GM20431 (cell line): Measurements from ENCODE around the gene KRT31.
"Not testable (repeated sequence)": the region's sequence is repeated elsewhere in the genome, so short reads cannot be mapped to it uniquely, and the experiment has no call there.

Source experiments
- in situ Hi-C: fragments of 300-500 bp; cut with MseI, MboI; formaldehyde crosslinking; loops from one replicate; pipeline ENCODE4 v1.15.0; 2020; ENCODE audit warnings: low sequenced_read_pairs; ENCODE audit not compliant: unreplicated experiment

KRT31 gene

GRCh38 chr17:41418116-41418860, 20.9 kb upstream of the KRT31 start:
- in situ Hi-C loops = no loop called here

- in situ Hi-C loops = no loop called here
Measured at GRCh38 chr17:41417576-41418015, 20.2 kb upstream of the KRT31 start.

GRCh38 chr17:41417127-41417526, 19.7 kb upstream of the KRT31 start:
- in situ Hi-C loops = no loop called here

- in situ Hi-C loops = no loop called here
Measured at GRCh38 chr17:41416479-41416878, 19.1 kb upstream of the KRT31 start.

- in situ Hi-C loops = no loop called here
Measured at GRCh38 chr17:41415833-41416335, 18.5 kb upstream of the KRT31 start.

GRCh38 chr17:41415411-41415810, 18.0 kb upstream of the KRT31 start:
- in situ Hi-C loops = no loop called here

- in situ Hi-C loops = no loop called here
Measured at GRCh38 chr17:41413982-41414381, 16.6 kb upstream of the KRT31 start.

GRCh38 chr17:41413353-41413957, 16.0 kb upstream of the KRT31 start:
- in situ Hi-C loops = no loop called here

- in situ Hi-C loops = no loop called here
Measured at GRCh38 chr17:41411072-41411840, 13.8 kb upstream of the KRT31 start.

- in situ Hi-C loops = no loop called here
Measured at GRCh38 chr17:41407226-41407625, 9.8 kb upstream of the KRT31 start.

- in situ Hi-C loops = no loop called here
Measured at GRCh38 chr17:41406205-41406604, 8.8 kb upstream of the KRT31 start.

- in situ Hi-C loops = no loop called here
Measured at GRCh38 chr17:41404024-41404671, 6.7 kb upstream of the KRT31 start.

- in situ Hi-C loops = no loop called here
Measured at GRCh38 chr17:41403404-41404023, 6.1 kb upstream of the KRT31 start.

- in situ Hi-C loops = no loop called here
Measured at GRCh38 chr17:41402161-41402560, 4.8 kb upstream of the KRT31 start.

- in situ Hi-C loops = no loop called here
Measured at GRCh38 chr17:41396340-41396739, 1.1 kb downstream of the KRT31 start.

GRCh38 chr17:41395611-41396010, 1.8 kb downstream of the KRT31 start:
- in situ Hi-C loops = no loop called here

GRCh38 chr17:41395044-41395443, 2.4 kb downstream of the KRT31 start:
- in situ Hi-C loops = not testable (repeated sequence)

- in situ Hi-C loops = no loop called here
Measured at GRCh38 chr17:41394254-41394996, 3.0 kb downstream of the KRT31 start.

- in situ Hi-C loops = no loop called here
Measured at GRCh38 chr17:41393826-41394225, 3.6 kb downstream of the KRT31 start.
